Measurements from ENCODE around the gene THOC5.

GRCh38 chr22:29463629-29464028 is 89.9 kb downstream of the THOC5 start:
- TF ChIP-seq CTCF (IDR thresholded peaks at IDR 0.05) (no peak), POLR2A (IDR thresholded peaks at IDR 0.05) (no peak)

Data from thyroid gland (tissue), 4 donors.